OCI-LY7 (cell line): Measurements from ENCODE around the gene RAB40C.

Experiments
- EZH2phosphoT487 ChIP-seq: fragments of 200-600 bp; sonication (generic); IDR thresholded peaks from 2 replicates; pipeline ENCODE4 v1.6.1; 2018; ENCODE audit warnings: low read depth, borderline replicate concordance, mild to moderate bottlenecking, mixed run types, antibody characterized with exemption, low read length, moderate library complexity, mixed read lengths
- TF ChIP-seq, protein P1 (sequence below): fragments of 200-600 bp; sonication (generic); conservative IDR thresholded peaks from 2 replicates; pipeline ENCODE4 v1.5.1; 2014; ENCODE audit warnings: mild to moderate bottlenecking, antibody characterized with exemption, low read length, moderate library complexity, mixed read lengths

DNA sequence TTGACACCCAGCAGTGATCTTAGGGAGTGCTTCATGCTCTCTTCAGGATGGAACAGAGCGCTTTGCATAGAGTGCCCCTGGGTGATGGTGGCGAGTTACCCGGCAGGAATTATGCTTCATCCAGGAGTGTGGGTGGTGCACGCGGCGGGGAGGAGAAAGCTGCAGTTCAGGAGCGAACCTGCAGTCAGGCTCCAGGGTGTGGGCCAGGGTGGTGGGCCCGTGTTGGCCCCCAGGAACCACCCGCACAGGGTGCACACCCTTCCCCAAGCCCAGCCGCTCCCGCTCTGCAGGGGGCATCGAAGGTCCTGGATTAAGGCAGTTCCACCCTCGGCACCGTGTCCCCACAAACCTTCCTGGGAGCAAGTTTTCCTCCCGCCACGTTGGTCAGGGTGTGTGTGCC, 3.9 kb downstream of the RAB40C start:
- TF ChIP-seq, protein P1, sequence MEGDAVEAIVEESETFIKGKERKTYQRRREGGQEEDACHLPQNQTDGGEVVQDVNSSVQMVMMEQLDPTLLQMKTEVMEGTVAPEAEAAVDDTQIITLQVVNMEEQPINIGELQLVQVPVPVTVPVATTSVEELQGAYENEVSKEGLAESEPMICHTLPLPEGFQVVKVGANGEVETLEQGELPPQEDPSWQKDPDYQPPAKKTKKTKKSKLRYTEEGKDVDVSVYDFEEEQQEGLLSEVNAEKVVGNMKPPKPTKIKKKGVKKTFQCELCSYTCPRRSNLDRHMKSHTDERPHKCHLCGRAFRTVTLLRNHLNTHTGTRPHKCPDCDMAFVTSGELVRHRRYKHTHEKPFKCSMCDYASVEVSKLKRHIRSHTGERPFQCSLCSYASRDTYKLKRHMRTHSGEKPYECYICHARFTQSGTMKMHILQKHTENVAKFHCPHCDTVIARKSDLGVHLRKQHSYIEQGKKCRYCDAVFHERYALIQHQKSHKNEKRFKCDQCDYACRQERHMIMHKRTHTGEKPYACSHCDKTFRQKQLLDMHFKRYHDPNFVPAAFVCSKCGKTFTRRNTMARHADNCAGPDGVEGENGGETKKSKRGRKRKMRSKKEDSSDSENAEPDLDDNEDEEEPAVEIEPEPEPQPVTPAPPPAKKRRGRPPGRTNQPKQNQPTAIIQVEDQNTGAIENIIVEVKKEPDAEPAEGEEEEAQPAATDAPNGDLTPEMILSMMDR = no peak
- TF ChIP-seq EZH2phosphoT487 = no peak
